Activated B cell treated with CpG ODN at 0.5 μM for 24 hours (primary cell): ENCODE data around the gene SERPINA3. TPM values are rescaled to one million over a fixed set of nuclear protein-coding genes. Genes with fewer than 3 reads are reported as not detected.

ENCODE experiments used
- ATAC-seq: fragments of 200-7000 bp; cut with Tn5 transposase; one replicate; pipeline ENCODE4 v1.10.0; 2021; ENCODE audit warnings: low read depth, mild to moderate bottlenecking, moderate library complexity
- CTCF ChIA-PET: fragments of 350-600 bp; sonication (Branson Sonifier 250); formaldehyde crosslinking; loops from one replicate; lab custom pipeline; 2021; ENCODE audit warnings: antibody characterized with exemption; lab: Charles Lee
- POLR2A ChIA-PET: fragments of 350-600 bp; sonication (Branson Sonifier 250); formaldehyde crosslinking; loops from one replicate; lab custom pipeline; 2021; ENCODE audit warnings: antibody characterized with exemption; lab: Charles Lee
- DNase-seq: peaks from one replicate; pipeline ENCODE4 v3.0.0; 2022
- H3K27ac Mint-ChIP-seq: one replicate; pipeline ENCODE4 v1.8.0; 2020; ENCODE audit warnings: mixed read lengths
- H3K27me3 Mint-ChIP-seq: one replicate; pipeline ENCODE4 v1.8.0; 2021; ENCODE audit warnings: mixed read lengths
- H3K36me3 Mint-ChIP-seq: one replicate; pipeline ENCODE4 v1.8.0; 2021; ENCODE audit warnings: low read depth, mixed read lengths
- H3K4me1 Mint-ChIP-seq: one replicate; pipeline ENCODE4 v1.8.0; 2021; ENCODE audit warnings: mixed read lengths
- H3K4me3 Mint-ChIP-seq: one replicate; pipeline ENCODE4 v1.8.0; 2020; ENCODE audit warnings: mild to moderate bottlenecking, mixed read lengths
- H3K9me3 Mint-ChIP-seq: one replicate; pipeline ENCODE4 v1.8.0; 2020; ENCODE audit warnings: mixed read lengths
- CTCF ChIP-seq: fragments of 200-600 bp; IDR thresholded peaks from one replicate; pipeline ENCODE4 v1.8.0; 2022; ENCODE audit warnings: antibody characterized with exemption, mild to moderate bottlenecking
- intact Hi-C: fragments of 100-400 bp; cut with micrococcal nuclease; formaldehyde crosslinking; loops from one replicate; pipeline ENCODE4 v1.15.1; 2024
- total RNA-seq: library from RNA; stranded (reverse); gene quantifications from 2 replicates; pipeline ENCODE4 v1.2.3, GENCODE V29; 2022

SERPINA3 gene
- total RNA-seq, 1 donor from 2014 or later, result not detected

DNA sequence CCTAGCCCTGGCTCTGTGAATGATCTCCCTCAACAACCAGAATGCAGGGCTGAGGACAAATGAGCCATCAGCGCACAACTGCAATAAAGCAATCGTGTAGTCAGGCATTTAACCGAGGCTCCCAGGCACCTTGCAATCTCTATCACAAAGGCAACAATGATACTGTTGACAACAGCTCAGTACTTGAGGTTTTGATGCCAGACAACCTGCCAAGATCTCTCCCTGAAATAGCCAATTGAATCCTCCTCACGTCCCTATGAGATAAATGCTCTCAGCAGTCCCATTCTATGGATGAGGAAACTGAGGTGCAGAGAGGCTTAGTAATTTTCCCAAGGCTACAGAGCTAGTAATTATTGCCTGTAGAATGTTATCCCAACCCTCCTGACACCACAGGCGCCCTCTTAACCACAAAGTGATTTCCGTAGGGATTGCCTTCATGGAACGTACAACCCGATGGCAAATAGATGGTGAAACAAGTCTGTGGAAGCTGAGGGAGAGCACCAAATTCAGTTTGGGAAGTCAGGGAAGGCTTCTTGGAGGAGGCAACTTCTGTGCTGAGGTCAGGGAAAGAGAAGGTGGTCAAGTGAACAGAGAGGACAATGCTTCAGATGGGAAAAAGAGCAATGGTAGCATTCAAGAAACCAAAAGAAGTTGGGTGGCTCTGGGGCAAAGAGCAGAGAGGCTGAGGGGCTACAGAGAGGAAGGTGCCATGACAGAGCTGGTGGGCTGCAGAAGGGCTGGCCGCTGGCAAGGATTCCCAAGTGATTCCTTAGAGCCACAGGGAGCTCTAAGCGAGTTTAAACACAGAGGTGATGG lies 12.6 kb downstream of the SERPINA3 start:
- no peak overlapping the region for H3K27ac Mint-ChIP-seq
- no peak for ATAC-seq
- intact Hi-C loops, result no loop called here

DNA sequence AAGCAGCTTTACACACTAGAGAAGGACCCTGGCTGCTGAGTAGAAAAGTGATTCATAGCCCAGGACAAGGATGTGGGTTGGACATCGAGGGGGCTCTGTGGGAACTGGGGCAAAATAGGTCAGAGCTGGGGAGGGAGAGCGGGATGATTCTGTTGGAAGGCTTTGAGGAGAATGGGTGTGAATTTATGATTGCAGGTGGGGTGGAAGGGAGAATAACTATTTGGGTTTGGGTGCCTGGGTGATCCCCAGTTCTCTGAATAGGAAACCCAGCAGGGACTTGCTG lies 13.1 kb downstream of the SERPINA3 start:
- ChIA-PET CTCF (no interaction called here), POLR2A (no interaction called here)
- intact Hi-C loops, result no loop called here
- Mint-ChIP-seq H3K4me3 (no peak overlapping the region), H3K27me3 (peaks cover 4% of the 10 kb centered on the region), H3K36me3 (no peaks in the 10 kb centered on the region), H3K27ac (no peak overlapping the region), H3K4me1 (no peaks in the 10 kb centered on the region), H3K9me3 (no peaks in the 10 kb centered on the region)
- DNase-seq (no peak), ATAC-seq (no peak)
- TF ChIP-seq CTCF, result no peak

More for the DNA sequence above, 12.6 kb downstream of the SERPINA3 start:
- Mint-ChIP-seq H3K27me3 (peaks cover 8% of the 10 kb centered on the region), H3K4me1 (no peaks in the 10 kb centered on the region), H3K36me3 (no peaks in the 10 kb centered on the region), H3K4me3 (no peak overlapping the region), H3K9me3 (no peaks in the 10 kb centered on the region)
- DNase-seq, result no peak
- ChIA-PET CTCF (no interaction called here), POLR2A (no interaction called here)
- no peak for TF ChIP-seq CTCF

DNA sequence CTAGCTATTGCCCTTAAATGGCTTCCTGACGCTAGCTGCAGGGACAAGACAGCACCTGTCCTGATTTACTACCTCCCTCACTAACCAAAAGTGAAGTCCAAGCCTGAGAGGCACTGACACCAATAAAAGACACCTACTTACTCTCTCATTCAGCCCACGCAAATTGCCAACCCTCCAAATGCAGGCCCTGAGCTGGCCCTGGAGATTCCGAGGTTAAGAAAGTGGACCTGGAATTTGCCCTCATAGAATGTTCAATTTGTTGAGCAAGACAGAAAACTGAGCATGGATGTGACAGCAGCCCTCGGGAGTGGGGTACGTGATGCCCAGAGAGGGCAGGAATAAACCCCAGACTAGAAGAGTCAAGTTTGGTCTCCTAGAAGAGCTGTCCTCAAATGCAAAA lies 16.4 kb downstream of the SERPINA3 start:
- no peaks in the 10 kb centered on the region for H3K9me3 Mint-ChIP-seq
- no peak overlapping the region for H3K27ac Mint-ChIP-seq
- no peaks in the 10 kb centered on the region for H3K36me3 Mint-ChIP-seq
- ATAC-seq, result no peak
- no peak overlapping the region for H3K4me3 Mint-ChIP-seq
- POLR2A ChIA-PET, result no interaction called here
- intact Hi-C loops, result no loop called here
- no peak for DNase-seq
- H3K4me1 Mint-ChIP-seq, result no peaks in the 10 kb centered on the region
- TF ChIP-seq CTCF, result no peak
- no peaks in the 10 kb centered on the region for H3K27me3 Mint-ChIP-seq
- CTCF ChIA-PET, result no interaction called here

- H3K9me3 Mint-ChIP-seq, result no peaks in the 10 kb centered on the region
- DNase-seq (no peak), ATAC-seq (no peak)
- intact Hi-C loops, result no loop called here
- CTCF ChIA-PET, result no interaction called here
- POLR2A ChIA-PET, result no interaction called here
- H3K27me3 Mint-ChIP-seq, result no peaks in the 10 kb centered on the region
- no peaks in the 10 kb centered on the region for H3K4me1 Mint-ChIP-seq
- H3K36me3 Mint-ChIP-seq, result no peaks in the 10 kb centered on the region
- no peak overlapping the region for H3K27ac Mint-ChIP-seq
- no peak for TF ChIP-seq CTCF
- H3K4me3 Mint-ChIP-seq, result no peak overlapping the region
Measured at GRCh38 chr14:94630396-94630795, 18.2 kb downstream of the SERPINA3 start.

DNA sequence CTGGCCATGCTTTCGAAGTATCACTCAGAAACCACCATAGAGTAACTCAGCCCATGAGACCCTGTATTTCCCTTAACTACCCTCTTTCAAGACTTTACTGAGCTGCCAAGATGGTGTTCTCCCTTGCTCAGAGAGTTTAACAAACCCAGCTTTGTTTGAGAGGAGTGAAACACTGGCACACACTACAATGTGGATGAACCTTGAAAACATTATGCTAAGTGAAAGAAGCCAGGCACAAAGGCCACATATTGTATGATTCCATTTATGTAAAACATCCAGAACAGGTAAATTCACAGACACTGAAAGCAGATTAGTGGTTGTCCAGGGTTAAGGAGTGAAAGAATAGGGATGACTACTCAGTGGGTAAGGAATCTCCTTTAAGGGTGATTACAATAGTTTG lies 18.9 kb downstream of the SERPINA3 start:
- H3K9me3 Mint-ChIP-seq, result no peaks in the 10 kb centered on the region
- no peaks in the 10 kb centered on the region for H3K4me1 Mint-ChIP-seq
- H3K36me3 Mint-ChIP-seq, result no peaks in the 10 kb centered on the region
- ATAC-seq (no peak), DNase-seq (no peak)
- CTCF ChIA-PET, result no interaction called here
- POLR2A ChIA-PET, result no interaction called here
- H3K4me3 Mint-ChIP-seq, result no peak overlapping the region
- no peak overlapping the region for H3K27ac Mint-ChIP-seq
- no peaks in the 10 kb centered on the region for H3K27me3 Mint-ChIP-seq
- intact Hi-C loops, result no loop called here
- no peak for TF ChIP-seq CTCF
